OCI-LY1 (cell line): ENCODE results near the gene AP3S2.

ENCODE experiments used
- H2AFZ ChIP-seq: fragments of 200-600 bp; sonication (generic), shearing (Covaris generic); 2 replicates; pipeline ENCODE4 v1.6.0; 2014; ENCODE audit warnings: antibody characterized with exemption, mild to moderate bottlenecking, low read length
- H3F3A ChIP-seq: fragments of 200-600 bp; sonication (generic), shearing (Covaris generic); 2 replicates; pipeline ENCODE4 v1.6.0; 2014; ENCODE audit warnings: mild to moderate bottlenecking, antibody characterized with exemption, low read length, moderate library complexity; ENCODE audit not compliant: insufficient read depth
- H3K27ac ChIP-seq: fragments of 200-600 bp; sonication (generic); 2 replicates; pipeline ENCODE4 v1.5.1; 2014; ENCODE audit warnings: low read length, mixed run types, mild to moderate bottlenecking, low read depth; ENCODE audit not compliant: poor library complexity, severe bottlenecking
- H3K27me3 ChIP-seq: fragments of 200-600 bp; sonication (generic); 2 replicates; pipeline ENCODE4 v1.6.0; 2014; ENCODE audit warnings: antibody characterized with exemption, mild to moderate bottlenecking, low read length, moderate library complexity; ENCODE audit not compliant: insufficient read depth
- H3K36me3 ChIP-seq: fragments of 200-600 bp; sonication (generic); 2 replicates; pipeline ENCODE4 v1.6.1; 2014; ENCODE audit warnings: mild to moderate bottlenecking, antibody characterized with exemption, low read length, moderate library complexity, mixed read lengths; ENCODE audit not compliant: insufficient read depth
- H3K4me1 ChIP-seq: fragments of 200-600 bp; sonication (generic); 2 replicates; pipeline ENCODE4 v1.5.1; 2014; ENCODE audit warnings: mild to moderate bottlenecking, low read length, moderate library complexity; ENCODE audit not compliant: insufficient read depth, severe bottlenecking
- H3K4me2 ChIP-seq: fragments of 200-600 bp; sonication (generic), shearing (Covaris generic); 2 replicates; pipeline ENCODE4 v1.6.1; 2014; ENCODE audit warnings: low read length
- H3K4me3 ChIP-seq: fragments of 200-600 bp; sonication (generic); 2 replicates; pipeline ENCODE4 v1.5.1; 2014; ENCODE audit warnings: low read length, low read depth, mild to moderate bottlenecking, mixed read lengths; ENCODE audit not compliant: poor library complexity, severe bottlenecking
- H3K79me2 ChIP-seq: fragments of 200-600 bp; shearing (Covaris generic); 2 replicates; pipeline ENCODE4 v1.6.1; 2016; ENCODE audit warnings: mixed run types, low read length, mixed read lengths; ENCODE audit not compliant: insufficient read depth
- H3K9ac ChIP-seq: fragments of 200-600 bp; sonication (generic), shearing (Covaris generic); 2 replicates; pipeline ENCODE4 v1.6.1; 2014; ENCODE audit warnings: mild to moderate bottlenecking, low read length, mixed read lengths
- H3K9me2 ChIP-seq: fragments of 200-600 bp; sonication (generic), shearing (Covaris generic); 2 replicates; pipeline ENCODE4 v1.6.1; 2014; ENCODE audit warnings: low read depth, mild to moderate bottlenecking, low read length, mixed read lengths
- H3K9me3 ChIP-seq: fragments of 200-600 bp; shearing (Covaris generic); 2 replicates; pipeline ENCODE4 v1.6.1; 2014; ENCODE audit warnings: low read length, mixed read lengths
- H4K20me1 ChIP-seq: fragments of 200-600 bp; sonication (generic), shearing (Covaris generic); 2 replicates; pipeline ENCODE4 v1.6.0; 2016; ENCODE audit warnings: mild to moderate bottlenecking, low read length; ENCODE audit not compliant: insufficient read depth
- EZH2 ChIP-seq: fragments of 200-600 bp; sonication (generic), shearing (Covaris generic); IDR thresholded peaks from 2 replicates; pipeline ENCODE4 v1.8.0; 2017; ENCODE audit warnings: borderline replicate concordance, mixed run types, mild to moderate bottlenecking, antibody characterized with exemption, low read length, moderate library complexity, mixed read lengths
- TF ChIP-seq, protein P1 (sequence below): fragments of 200-600 bp; sonication (generic), shearing (Covaris generic); IDR thresholded peaks from 2 replicates; pipeline ENCODE4 v1.5.1; 2017; ENCODE audit warnings: mild to moderate bottlenecking, antibody characterized with exemption, low read length, moderate library complexity, mixed read lengths

AP3S2 gene

DNA sequence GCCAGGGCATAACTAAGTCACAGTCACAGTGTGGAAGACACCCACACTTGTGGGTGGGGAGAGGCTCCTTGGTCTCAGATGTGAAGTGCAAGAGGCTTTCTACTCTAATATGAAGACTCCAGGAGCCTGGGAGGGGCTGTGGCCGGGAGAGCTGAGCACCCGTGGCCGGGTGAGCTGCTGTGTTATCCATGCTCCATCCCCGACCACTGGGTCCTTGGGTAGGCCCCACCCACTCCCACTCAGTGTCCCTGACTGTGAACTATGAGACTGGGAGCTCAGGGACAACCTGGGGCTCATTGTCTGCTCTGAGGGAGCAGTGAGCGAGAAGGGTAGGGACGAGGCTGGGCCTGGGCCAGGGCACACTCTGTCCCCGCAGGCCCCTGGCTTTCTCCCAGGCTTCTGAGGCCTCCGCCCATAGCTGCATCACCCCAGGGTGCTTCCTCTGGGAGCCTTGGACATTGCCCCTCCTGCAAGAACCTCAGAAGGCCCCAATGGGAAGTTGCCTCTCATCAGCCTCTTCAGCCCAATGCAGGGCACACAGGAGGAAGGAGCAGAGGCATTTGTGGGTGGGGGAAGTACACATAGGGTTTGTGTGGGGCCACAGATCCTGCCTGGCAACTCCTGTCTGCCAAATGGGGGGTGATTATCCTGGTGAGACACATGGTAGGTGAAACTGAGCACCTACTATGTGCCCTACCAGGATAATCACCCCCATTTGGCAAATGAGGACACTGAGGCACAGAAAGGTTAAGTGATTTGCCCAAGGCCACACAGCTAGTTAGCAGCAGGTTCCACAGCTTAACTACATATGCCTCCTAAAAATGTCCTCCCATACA lies 81.6 kb downstream of the AP3S2 start:
- H3K9me3 ChIP-seq: 0 out of 2 replicates have a peak, but pooled peaks cover 2% of the 10 kb centered on the region
- no peak overlapping the region for H3K4me3 ChIP-seq
- H3K4me1 ChIP-seq: no peaks in the 10 kb centered on the region
- H3K9me2 ChIP-seq: no peaks in the 10 kb centered on the region
- H2AFZ ChIP-seq: no peak overlapping the region
- H3K36me3 ChIP-seq: no peaks in the 10 kb centered on the region
- H3K79me2 ChIP-seq: no peaks in the 10 kb centered on the region
- no peaks in the 10 kb centered on the region for H3F3A ChIP-seq
- H3K9ac ChIP-seq: no peak overlapping the region
- TF ChIP-seq, protein P1, sequence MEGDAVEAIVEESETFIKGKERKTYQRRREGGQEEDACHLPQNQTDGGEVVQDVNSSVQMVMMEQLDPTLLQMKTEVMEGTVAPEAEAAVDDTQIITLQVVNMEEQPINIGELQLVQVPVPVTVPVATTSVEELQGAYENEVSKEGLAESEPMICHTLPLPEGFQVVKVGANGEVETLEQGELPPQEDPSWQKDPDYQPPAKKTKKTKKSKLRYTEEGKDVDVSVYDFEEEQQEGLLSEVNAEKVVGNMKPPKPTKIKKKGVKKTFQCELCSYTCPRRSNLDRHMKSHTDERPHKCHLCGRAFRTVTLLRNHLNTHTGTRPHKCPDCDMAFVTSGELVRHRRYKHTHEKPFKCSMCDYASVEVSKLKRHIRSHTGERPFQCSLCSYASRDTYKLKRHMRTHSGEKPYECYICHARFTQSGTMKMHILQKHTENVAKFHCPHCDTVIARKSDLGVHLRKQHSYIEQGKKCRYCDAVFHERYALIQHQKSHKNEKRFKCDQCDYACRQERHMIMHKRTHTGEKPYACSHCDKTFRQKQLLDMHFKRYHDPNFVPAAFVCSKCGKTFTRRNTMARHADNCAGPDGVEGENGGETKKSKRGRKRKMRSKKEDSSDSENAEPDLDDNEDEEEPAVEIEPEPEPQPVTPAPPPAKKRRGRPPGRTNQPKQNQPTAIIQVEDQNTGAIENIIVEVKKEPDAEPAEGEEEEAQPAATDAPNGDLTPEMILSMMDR: no peak
- TF ChIP-seq EZH2: no peak
- no peaks in the 10 kb centered on the region for H4K20me1 ChIP-seq
- no peak overlapping the region for H3K27ac ChIP-seq
- no peak overlapping the region for H3K4me2 ChIP-seq
- H3K27me3 ChIP-seq: no peaks in the 10 kb centered on the region

DNA sequence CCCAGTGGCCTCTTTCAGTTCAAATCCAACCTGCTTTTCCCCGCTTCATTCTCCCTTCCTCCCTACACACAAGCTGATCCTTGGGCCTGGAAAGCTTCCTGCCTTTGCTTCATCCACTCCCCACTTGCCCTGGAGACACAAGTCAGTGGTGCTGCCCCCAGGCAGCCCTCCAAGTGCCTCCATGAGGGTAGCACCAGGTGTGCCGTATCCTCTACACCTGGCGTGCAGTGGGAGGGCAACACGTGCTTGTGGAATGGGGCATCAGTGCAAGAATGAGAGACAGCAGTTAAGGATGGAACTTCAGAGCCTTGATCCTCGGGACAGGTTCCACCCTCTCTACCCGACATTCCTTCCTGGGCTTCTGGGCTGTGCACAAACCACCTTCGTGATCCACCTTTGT lies 83.0 kb downstream of the AP3S2 start:
- H3K9ac ChIP-seq: no peak overlapping the region
- H3K79me2 ChIP-seq: no peaks in the 10 kb centered on the region
- H2AFZ ChIP-seq: no peak overlapping the region
- H4K20me1 ChIP-seq: no peaks in the 10 kb centered on the region
- no peak overlapping the region for H3K4me2 ChIP-seq
- no peaks in the 10 kb centered on the region for H3K4me1 ChIP-seq
- no peaks in the 10 kb centered on the region for H3K36me3 ChIP-seq
- no peaks in the 10 kb centered on the region for H3K9me2 ChIP-seq
- H3K27ac ChIP-seq: no peak overlapping the region
- no peak for TF ChIP-seq EZH2
- no peaks in the 10 kb centered on the region for H3K27me3 ChIP-seq
- 0 out of 2 replicates have a peak, but pooled peaks cover under 1% of the 10 kb centered on the region for H3K9me3 ChIP-seq
- no peak overlapping the region for H3K4me3 ChIP-seq
- no peaks in the 10 kb centered on the region for H3F3A ChIP-seq

DNA sequence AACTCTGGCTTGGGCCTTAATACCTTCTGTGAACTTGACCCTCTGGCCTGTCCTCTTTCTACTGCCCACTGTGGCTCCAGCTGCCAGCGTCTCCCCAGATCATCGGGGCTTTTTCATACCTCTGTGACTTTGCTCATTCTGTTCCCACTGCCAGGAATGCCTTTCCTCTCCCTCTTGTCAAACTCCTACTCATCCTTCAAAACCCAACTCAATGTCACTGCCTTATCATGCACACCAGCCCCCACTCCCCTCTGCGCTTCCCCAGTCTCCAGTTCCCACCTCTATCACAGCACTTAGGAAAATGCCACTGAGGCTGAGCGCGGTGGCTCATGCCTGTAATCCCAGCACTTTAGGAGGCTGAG lies 84.0 kb downstream of the AP3S2 start:
- H3K9me3 ChIP-seq: no peaks in the 10 kb centered on the region
- no peaks in the 10 kb centered on the region for H3K9me2 ChIP-seq
- no peak overlapping the region for H3K4me2 ChIP-seq
- no peaks in the 10 kb centered on the region for H3K36me3 ChIP-seq
- no peaks in the 10 kb centered on the region for H4K20me1 ChIP-seq
- H3K9ac ChIP-seq: no peak overlapping the region
- no peak overlapping the region for H3K4me3 ChIP-seq
- H3F3A ChIP-seq: no peaks in the 10 kb centered on the region
- H3K27ac ChIP-seq: no peak overlapping the region
- TF ChIP-seq, protein P1: no peak
- TF ChIP-seq EZH2: no peak
- H2AFZ ChIP-seq: no peak overlapping the region
- no peaks in the 10 kb centered on the region for H3K4me1 ChIP-seq
- H3K27me3 ChIP-seq: no peaks in the 10 kb centered on the region
- H3K79me2 ChIP-seq: no peaks in the 10 kb centered on the region
